Activated CD4-positive, CD25-positive, alpha-beta regulatory T cell treated with anti-CD3 and anti-CD28 coated beads, Interleukin-2, amount 50 U/mL, for 16 hours (primary cell): ENCODE data around the gene NT5C3A.
"Not testable (repeated sequence)": the region's sequence is repeated elsewhere in the genome, so short reads cannot be mapped to it uniquely, and the experiment has no call there.

Source experiments
- DNase-seq: peaks from one replicate; pipeline ENCODE4 v3.0.0-alpha.2; 2020; ENCODE audit warnings: low read depth, low spot score

The NT5C3A gene

GRCh38 chr7:33041631-33042428 lies 20.7 kb downstream of the NT5C3A start:
- DNase-seq = no peak

DNA sequence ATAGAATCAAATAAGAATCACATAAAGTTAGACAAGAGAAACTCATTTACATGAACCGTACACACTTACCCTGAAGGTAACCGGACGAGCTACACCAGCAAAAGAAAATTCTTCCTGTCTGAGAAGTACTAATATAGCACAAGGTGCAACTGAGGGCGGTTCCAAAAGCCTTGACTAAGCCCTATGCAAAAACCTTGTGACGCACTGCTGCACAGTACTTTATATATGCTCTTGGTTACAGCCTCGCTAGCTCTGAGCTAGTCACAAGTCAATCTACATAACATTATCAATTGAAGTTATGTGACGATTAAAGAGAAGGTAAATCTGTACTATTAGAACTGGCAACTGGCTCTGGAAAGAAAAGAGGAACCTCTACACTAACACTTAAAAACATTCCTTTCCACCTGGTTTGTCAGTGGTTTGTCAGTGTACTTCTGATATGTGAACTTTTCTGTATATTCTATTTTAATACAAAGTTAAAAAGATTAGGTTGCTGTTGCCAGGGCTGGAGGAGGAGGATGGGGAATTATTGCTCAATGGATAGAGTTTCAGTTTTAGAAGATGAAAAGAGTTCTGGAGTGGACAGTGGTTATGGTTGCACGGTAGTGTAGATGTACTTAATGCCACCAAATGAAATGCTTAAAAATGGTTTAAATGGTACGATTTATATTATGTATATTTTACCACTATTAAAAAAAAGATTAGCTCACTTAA lies 21.6 kb downstream of the NT5C3A start:
- peak; percentile 33 for DNase-seq

GRCh38 chr7:33039903-33040292 lies 22.7 kb downstream of the NT5C3A start:
- no peak for DNase-seq

GRCh38 chr7:33039257-33039902 lies 23.2 kb downstream of the NT5C3A start:
- no peak for DNase-seq

- no peak for DNase-seq
Observed at GRCh38 chr7:33038639-33039038, 23.9 kb downstream of the NT5C3A start.

GRCh38 chr7:33035776-33036175 lies 26.8 kb downstream of the NT5C3A start:
- DNase-seq = no peak

DNA sequence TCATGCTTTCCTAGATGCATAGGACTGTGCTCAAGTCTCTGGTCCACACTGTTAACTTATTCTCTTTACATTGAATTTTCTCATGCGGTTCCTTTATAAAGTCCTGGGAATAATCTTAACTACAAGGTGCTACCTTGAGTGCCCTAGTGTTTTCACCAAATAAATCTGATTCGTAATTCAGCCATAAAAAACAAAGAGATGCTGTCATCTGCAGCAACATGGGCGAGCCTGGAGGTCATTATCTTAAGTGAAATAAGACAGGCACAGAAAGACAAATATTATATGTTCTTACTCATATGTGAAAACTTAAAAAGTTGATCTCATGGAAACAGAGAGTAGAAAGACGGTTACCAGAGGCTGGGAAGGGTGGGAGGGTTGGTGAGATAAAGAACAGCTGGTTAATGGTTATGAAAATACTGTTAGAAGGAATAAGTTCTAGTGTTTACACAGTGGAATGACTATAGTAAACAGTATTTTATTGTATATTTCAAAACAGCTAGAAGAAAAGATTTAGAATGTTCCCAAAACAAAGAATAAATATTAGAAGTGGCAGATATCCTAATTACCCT lies 38.3 kb downstream of the NT5C3A start:
- DNase-seq = no peak

- no peak for DNase-seq
Observed at GRCh38 chr7:33012364-33012763, 50.2 kb downstream of the NT5C3A start.

DNA sequence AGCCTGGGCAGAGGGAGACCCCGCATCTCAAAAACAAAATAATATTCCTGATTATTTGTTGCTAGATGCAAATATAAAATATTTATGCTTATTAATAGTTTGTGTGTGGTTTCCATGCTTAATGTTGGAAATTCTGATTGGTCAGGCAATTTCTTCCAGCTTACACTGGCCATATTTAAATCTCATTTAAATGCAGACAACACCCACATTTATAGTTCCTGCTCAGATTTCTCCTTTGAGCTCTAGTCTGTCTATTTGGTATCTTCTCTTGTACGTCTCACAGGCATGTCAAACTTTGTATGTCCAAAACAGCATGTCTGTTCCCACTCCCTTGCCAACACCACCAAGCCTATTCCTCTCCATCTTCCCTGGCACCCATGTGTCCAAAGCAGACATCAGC lies 52.8 kb downstream of the NT5C3A start:
- DNase-seq = no peak

GRCh38 chr7:33005690-33006089 lies 56.9 kb downstream of the NT5C3A start:
- DNase-seq = not testable (repeated sequence)

- not testable (repeated sequence) for DNase-seq
Observed at GRCh38 chr7:33005193-33005592, 57.4 kb downstream of the NT5C3A start.

GRCh38 chr7:33004104-33004616 lies 58.4 kb downstream of the NT5C3A start:
- DNase-seq = not testable (repeated sequence)

DNA sequence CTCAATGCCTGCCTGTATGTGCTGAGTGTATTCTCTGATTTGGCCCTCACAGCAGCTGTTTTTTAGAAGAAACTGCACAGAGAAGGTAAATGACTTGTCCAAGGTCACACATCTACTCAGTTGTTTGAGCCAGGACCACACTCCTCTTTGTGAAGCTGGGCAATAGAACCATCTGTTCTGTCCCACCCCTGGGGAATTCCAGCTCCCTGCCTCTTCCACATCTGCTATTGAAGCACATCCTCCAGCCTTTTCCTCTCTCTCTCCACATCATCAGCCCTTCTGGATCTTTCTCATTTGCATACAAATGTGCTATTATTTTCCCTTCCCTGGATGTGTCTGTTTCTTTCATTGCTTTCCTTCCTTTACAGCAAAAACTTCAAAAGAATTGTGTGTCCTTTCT lies 59.5 kb downstream of the NT5C3A start:
- DNase-seq = not testable (repeated sequence)

DNA sequence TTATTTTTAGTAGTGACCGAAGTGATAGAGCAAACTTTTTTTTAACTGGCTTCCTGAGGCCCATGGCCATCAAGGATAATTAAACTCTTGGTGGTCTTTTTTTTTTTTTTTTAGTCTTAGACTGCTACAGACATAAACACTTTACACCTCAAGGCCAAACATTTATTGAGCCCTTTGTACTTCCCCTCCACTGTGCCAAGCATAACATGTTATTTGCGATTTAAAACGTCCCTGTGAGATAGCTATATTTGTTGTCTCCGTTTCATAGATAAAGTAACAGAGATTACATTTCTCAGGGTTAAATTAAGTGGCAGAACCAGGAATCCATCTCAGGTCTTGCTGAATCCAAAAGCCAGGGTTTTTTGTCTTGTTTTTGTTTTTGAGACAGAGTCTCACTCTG lies 63.2 kb downstream of the NT5C3A start:
- not testable (repeated sequence) for DNase-seq

- DNase-seq = not testable (repeated sequence)
Observed at GRCh38 chr7:32998361-32999171, 64.0 kb downstream of the NT5C3A start.

- DNase-seq = not testable (repeated sequence)
Observed at GRCh38 chr7:32997956-32998355, 64.6 kb downstream of the NT5C3A start.

DNA sequence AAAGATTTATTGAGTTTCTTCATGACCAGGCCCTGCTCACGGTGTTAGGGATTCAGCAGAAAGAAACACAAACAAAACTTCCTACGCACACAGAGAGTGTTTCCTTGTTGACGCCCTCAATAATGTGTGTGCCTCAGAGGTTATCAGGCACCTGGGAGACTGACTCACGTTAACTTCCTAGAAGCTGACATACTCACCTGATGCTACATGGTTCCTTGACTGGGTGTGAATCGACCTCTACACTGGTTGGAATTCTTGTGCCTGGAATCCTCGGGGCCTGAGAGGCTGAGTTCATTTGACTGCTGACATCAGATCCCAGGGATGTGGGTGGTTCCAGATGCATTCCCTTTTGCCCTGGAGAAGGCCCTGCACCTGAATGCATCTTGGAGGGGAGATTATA lies 69.8 kb downstream of the NT5C3A start:
- DNase-seq = not testable (repeated sequence)

DNA sequence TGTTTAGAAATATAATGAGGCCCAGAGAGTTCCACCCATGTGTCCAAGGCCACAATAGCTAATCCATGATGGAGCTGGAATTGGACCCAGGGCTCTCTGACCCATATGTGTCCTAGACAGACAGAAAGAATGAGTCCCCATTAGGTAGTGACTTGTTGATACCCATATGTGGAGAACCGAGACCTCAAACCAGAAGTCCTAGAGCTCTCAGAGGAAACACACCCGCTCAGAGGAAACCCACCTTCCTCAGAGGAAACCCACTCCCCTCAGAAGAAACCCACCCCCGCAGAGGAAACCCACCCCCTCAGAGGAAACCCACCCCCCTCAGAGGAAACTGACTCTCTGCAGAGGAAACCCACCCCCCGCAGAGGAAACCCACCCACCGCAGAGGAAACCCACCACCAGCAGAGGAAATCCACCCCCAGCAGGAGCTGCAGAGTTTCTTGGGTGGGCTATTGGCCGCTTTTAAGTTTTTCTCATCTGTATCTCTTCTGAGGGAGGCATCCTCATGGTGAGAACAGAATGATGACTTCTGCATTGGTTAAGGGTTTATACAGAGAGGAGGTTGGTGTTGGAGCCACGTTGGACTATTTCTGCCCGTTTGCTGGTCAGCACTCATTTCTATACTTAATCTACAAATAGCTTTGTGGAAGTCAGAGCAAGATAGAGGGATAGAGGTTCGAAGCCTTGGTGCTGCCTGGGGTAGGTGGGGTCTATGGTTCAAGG lies 70.4 kb downstream of the NT5C3A start:
- not testable (repeated sequence) for DNase-seq

DNA sequence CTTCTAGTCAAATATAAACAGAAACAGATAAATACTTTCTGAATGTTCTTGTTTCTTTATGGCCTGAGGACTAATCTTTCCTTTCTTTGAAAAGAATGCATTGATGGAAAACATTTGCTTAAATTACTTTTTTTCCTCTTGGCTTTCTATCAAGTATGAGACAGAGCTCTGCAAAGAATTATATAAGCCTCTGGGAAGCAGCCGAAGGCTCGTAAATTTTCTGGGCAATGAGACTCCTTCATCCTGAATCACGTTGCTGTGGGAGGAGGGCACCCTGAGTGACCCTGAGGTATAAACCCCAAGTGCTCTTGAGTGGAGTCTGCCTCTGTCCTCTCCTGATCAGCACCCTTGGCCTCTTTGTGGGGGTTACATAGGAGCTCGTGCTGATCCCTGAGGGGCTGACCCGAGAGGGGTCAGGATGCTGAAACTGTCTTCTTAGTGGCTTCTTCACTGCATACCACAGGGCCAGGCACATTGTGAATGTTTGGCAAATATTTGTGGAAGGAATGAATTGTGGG lies 71.4 kb downstream of the NT5C3A start:
- not testable (repeated sequence) for DNase-seq

DNA sequence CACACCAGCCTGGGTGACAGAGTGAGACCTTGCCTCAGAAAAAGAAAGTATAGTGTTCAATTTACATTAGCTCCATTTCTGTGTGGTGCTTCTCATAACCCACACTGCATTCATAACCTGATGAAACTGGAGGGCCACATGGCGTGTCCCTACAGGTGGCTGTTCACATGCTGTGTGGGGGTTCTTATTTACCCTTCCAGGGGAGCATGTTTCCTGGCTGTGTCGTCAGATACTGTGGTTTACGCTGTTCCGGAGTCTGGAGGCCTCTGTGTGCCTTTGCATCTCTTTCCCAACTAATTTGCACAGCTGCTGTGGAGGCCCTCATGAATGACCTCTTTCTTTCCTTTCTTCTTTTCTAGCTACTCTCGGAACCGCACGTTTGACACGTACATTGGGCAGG lies 74.4 kb downstream of the NT5C3A start:
- not testable (repeated sequence) for DNase-seq
